Posterior cingulate gyrus (tissue), 11 donors: Measurements from ENCODE around the gene LUM.

Experiments
- DNase-seq, 10 donors: peaks; one replicate each; pipeline versions ENCODE4 v3.0.0 to v3.0.0-alpha.2; 2020 to 2021; ENCODE audit warnings: mixed read lengths in 3 of 10
- intact Hi-C: fragments of 100-400 bp; cut with DNase I; formaldehyde crosslinking; loops from one replicate; pipeline ENCODE4 v1.15.1; 2023

LUM gene, protein sequence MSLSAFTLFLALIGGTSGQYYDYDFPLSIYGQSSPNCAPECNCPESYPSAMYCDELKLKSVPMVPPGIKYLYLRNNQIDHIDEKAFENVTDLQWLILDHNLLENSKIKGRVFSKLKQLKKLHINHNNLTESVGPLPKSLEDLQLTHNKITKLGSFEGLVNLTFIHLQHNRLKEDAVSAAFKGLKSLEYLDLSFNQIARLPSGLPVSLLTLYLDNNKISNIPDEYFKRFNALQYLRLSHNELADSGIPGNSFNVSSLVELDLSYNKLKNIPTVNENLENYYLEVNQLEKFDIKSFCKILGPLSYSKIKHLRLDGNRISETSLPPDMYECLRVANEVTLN

DNA sequence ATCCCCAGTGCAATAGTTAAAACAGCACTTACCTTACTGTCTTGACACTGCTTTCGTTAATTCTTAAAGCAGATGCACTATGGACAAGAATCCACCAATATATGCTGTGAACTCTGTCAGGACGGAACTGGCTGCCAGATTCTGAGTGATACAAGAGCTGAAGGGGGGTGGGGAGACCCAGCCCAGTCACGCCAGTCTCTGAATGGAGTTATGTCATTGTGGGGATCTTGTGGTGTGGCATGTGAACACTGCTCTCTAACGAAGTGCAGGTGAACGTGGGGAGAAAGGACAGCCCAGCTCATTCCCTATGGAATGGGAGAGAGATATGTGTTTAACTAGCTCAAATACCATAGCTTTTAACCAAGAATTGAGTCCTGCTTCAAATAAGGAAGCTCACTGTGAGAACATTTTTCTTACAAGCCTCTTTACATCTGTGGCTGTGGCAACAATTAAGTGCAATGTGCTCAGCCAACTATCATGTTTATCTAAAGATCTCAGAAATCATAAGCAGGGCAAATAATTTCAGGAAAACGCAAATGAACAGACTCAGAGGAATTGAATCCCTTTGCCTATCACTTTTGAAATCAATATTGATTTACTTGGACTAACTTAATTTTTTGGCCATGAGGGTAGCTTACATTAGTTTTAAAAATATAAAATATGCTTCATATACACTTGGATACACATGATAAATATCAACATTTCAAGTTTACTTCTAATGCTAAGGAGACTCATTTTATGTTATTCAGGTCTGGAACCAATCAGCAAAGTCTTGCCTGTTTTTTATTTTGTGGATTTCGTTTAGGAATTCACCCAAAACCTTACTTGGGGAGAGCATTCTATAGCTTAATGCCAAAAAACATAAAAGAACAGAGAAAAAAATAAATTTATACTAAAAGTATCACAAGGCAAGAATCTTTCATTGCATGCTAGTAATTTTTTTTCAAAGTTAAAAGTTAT lies at the start of gene LUM:
Gene LUM (minus strand): TSS at position 129 of the 960 bp plus-strand sequence. CDS start 2,515 bp downstream, outside the sequence.
- intact Hi-C loops, result no loop called here
- DNase-seq, result no peak

DNA sequence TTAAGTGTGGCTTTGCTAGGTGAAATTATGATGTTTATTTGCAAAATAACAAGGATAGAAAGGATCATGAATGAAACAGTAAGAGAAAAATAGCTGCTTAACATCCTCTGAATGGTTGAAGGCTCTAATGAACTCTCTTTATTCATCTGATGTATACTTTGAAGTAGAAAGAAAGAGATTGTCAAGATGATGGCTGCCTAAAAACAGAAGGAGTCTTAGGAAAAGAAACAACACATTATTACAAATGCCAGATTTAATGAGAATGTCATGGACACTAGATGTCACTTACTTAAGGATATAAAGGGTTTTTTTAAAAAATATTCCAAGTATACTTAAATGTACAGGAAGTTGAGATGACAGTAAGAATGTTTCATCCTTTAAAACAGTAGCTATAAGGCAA lies 49.7 kb upstream of the LUM start:
- no peak for DNase-seq

DNA sequence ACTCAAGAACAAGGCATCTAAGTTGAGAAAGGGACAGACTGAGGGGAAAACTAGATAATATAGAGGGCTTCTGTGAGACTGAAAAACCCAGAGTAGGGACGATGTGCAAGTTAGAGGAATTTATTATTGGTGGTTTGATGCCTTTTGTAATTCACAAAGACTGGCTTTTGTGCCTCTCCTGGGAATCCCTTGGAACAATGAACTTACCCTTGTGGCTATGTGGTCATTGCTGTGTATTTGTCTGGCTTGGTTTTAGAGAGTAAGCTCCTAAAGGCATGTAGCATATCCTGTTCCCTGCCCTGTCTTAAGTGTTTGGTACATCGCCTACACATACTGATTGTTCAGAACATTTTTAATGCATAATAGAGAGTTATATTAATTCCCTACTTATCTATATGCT lies 44.7 kb upstream of the LUM start:
- intact Hi-C loops, result no loop called here
- DNase-seq, result no peak

More for the DNA sequence above, 49.7 kb upstream of the LUM start:
- intact Hi-C loops, result no loop called here

DNA sequence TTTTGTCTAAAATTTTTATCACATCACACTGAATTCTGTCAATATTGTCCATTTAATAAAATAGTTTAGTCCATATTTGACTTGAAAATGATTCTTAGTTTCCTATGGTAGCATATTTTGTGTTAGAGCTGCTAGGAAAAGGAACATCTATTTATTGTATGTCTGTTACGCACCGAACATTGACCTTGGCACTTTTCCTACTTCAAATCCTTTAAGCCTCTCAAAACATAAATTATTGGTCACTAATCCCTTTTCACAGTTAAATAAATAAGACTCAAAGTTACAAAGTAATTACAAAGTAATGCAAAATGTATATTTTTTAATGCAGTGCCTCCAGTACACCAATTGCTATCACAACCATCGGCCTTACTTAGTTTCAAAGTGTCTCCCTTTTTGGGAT lies 42.8 kb upstream of the LUM start:
- intact Hi-C loops, result no loop called here
- no peak for DNase-seq

DNA sequence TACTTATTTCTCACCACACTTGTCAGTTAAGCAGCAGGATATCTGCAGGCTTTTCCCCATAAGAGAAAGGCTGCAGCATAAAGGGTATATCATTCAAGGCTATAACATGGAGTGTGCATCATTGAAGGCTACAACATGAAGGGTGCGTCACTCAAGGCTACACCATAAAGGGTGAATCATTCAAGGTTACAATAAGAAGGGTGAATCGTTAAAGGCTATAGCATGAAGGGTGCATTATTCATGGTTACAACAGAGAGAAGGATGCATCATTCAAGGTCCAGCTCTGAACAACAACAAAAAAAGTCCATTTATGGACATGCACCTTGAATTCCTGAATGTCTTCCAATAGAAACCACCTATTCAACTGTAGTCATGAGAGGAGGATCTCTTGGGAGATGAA lies 32.8 kb upstream of the LUM start:
- intact Hi-C loops, result no loop called here

DNA sequence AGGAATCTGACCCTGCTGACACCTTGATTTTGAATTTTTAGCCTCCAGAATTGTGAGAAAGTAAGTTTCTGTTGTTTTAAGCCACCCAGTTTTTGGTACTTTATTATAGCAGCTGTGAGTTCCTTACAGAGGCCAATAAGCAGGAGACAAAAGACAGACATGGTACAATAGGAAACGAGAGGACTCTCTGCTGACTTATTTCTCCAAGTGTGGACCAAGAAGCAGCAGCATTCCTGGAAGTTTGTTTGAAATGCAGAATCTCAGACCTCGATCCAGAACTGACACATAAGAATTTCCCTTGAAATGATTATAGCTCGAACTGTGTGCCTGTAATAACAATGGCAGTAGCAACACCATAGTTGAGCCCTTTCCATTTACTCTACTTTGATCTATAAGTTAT lies 31.9 kb upstream of the LUM start:
- intact Hi-C loops, result no loop called here
- DNase-seq, result no peak

More for the DNA sequence above, 32.8 kb upstream of the LUM start:
- DNase-seq, result no peak

DNA sequence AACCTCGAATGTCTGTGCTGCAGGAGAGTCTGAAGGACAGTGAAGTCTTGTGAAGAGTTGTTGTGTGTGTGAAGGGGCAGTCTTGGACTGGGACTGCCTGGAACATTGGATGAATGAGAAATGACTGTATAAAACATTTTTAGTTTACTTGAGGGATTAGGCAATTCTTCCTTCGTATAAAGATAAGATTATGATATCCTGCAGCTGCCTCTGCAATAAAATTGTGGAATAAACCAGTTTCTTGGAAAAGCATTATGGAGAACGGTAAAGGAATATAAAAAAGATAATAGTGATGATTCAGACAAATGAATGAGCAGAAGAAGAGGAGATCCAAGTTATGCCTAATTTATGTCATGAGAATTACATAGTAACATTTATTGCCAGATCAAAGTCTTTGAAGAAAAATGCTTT lies 30.9 kb upstream of the LUM start:
- DNase-seq, result no peak
- intact Hi-C loops, result no loop called here

DNA sequence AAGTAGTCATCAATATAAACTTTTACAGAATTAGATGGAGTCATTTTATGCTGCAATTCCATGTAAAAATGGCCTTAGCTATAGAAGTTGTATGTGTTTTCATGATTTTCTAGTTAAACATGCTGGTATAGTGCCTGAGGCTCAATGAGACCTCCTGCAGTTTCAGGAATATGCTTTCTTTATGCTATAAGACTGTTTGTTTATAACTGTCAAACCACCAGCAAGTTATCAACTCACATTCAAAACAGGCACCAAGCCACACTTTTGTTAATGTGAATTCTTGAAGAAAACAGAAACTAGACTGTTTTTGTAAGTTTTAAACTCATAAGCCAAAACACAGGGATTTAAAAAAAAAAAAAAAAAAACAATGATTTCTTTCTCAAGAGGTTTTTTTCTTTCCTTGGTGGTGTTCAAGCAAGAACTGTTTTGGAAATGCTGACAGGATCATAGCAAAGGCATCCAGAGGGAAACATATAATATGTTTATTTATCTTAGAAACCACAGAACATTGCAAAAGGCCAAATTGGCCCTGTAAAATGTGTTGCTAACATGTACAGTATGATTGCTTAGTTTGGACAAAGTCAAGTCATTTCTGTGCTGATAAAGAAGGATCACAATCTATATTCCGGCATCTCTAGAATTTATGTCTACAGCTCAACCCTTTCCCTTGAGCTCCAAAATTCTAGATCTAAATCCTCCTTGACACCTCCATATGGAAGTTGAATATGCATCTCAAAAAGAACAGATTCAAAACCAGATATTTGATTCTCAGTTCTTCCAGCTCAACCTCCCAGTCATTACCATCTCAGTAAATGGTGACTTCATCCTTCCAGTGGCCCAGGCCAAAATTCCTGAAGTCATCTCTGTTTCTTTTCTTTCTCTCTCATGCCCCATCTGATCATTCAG lies 29.0 kb upstream of the LUM start:
- intact Hi-C loops, result no loop called here
- no peak for DNase-seq

DNA sequence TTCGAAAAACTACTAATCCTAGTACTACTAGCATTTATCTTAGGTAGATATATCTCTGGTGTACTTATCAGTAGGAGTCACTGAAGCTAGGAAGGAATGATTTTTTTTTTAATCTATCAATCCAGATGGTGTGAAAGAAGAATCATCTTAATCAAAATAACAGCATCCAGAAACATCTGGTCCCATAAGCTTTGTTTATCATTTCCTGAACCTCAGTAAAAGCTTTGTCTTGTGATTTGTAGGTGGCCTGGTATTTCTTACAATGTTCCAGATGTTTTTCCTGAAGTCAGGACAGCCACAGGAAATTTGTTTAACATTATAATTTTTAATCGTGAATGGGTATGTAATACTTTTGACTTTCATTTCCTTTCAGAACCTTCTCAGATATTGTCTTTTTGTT lies 28.0 kb upstream of the LUM start:
- DNase-seq, result no peak
- intact Hi-C loops, result no loop called here

DNA sequence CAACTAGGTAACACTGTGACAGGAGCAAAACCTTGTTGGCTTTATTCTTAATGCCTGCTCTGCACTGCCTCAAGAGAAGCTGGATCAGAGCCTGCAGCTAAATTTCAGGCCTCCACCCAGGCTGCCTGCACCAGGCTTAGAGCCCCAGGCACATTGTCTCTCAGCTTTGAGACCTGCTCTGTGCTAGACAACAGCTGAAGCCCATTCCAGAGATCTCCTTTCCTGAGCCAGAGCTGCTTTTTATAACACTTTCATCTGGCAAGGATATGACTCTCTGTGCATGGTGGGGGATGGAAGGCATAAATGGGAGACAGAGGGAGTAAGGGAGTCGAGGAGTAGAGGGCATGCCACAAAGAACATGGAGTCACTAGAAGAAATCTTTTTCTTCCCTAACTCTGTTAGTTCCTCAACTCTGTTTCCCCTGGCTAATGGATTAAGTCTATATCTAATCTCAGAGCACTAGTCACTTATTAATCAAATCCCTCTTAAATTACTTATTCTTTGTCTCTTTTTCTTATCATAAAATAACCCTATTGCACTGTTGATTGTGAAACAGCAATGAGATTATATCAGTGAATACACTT lies 27.1 kb upstream of the LUM start:
- no peak for DNase-seq
- intact Hi-C loops, result no loop called here

DNA sequence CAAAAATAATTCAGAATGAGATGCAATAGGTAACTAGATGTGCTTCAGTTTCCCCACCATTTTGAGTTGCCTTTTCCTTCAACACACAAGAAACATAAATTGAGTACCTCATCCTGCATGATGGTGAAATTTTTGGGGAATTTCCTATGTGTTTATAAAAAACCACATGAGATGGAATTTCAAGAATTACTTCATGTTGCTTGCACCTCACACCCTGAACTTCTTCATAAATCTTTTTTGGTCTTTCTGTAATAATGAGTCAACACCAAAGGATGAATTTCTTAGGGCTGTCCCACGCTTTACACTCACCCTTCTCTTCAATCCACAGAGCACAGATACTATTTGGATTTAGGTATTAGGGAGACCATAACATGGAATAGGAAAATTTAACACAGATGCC lies 22.6 kb upstream of the LUM start:
- DNase-seq, result no peak
- intact Hi-C loops, result no loop called here

DNA sequence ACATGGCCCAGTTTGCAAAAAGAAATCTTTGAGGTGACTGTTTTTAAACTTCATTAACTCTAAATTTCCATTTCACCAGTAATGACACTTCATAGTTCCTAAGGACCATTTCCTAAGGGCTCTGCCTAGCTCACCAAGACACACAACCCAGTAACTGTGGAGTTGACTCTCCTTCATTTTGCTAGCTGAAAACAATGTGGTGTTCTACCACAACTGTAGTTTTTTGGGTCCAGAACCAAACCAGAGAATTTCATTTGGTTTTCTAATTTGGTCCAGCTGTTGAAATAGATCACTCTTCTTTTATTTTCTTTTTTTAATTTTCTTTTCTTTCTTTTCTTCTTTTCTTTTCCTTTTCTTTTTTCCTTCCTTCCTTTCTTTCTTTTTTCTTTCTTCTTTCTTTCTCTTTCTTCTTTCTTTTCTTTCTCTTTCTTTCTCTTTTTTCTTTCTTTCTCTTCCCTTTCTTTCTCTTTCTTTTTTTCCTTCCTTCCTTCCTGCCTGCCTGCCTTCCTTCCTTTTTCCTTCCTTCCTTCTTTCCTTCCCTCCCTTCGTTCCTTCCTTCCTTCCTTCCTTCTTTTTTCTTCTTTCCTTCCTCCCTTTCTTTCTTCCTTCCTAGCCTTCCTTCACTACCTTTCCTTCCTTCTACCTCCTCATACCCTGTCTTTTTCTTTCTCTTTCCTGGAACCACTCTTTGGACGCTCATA lies 18.5 kb upstream of the LUM start:
- intact Hi-C loops, result no loop called here
- no peak for DNase-seq

DNA sequence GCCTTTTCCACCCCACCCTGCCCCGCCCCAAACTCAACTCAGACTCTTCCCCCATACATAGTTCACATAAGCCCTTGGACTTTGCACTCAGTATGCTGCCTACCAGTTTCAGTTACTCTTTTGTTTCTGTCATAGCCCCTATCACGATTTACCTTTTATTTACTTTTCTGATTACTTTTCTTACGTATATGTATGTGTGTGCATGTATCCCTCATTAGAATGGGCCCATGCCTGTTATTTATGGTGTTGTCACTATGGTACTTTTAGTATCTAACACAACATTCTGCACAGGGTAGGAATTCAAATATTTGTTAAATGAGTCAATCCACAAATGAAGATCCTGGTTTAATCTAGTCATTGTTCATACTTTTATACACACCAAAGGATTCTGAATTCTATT lies 16.5 kb upstream of the LUM start:
- DNase-seq, result no peak
- intact Hi-C loops, result no loop called here

DNA sequence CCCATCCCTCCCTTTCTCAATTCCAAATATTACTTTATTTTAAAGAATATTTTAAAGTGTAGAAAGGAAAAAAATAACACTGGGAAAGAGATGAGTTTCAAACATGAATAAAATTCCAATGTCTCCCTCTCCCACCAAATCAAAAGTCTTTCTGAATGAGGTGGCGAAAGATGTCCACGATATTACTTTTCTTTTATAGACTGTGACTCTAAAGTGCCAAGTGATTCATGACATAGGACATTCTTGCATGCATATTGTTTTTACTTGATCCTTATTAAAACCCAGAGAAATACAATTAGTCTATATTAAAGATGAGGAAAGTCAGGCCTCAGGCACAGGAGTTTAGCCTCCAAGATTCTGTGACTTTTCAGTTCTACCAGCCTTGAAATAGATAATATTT lies 16.0 kb upstream of the LUM start:
- intact Hi-C loops, result no loop called here
- no peak for DNase-seq

DNA sequence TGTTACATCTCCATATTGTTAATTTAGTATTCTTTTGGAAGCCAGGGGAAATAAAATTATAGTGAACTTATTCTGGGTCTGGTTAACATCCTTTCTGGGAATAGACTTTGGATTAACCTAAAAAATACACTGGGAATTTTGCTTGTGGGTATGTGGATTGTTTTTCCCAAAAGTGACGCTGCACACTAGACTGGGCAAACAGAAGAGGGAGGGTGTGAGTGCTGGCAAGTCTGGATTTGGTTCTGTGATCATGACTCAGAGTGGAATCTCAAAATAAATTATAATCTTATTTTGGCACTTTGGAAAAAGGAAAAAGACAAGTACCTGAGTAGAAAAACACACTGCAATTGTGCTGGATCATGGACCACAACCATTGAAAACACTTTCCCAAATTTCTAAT lies 15.2 kb upstream of the LUM start:
- DNase-seq, result peak in 1 of 10 donors; percentile 80
- intact Hi-C loops, result no loop called here

DNA sequence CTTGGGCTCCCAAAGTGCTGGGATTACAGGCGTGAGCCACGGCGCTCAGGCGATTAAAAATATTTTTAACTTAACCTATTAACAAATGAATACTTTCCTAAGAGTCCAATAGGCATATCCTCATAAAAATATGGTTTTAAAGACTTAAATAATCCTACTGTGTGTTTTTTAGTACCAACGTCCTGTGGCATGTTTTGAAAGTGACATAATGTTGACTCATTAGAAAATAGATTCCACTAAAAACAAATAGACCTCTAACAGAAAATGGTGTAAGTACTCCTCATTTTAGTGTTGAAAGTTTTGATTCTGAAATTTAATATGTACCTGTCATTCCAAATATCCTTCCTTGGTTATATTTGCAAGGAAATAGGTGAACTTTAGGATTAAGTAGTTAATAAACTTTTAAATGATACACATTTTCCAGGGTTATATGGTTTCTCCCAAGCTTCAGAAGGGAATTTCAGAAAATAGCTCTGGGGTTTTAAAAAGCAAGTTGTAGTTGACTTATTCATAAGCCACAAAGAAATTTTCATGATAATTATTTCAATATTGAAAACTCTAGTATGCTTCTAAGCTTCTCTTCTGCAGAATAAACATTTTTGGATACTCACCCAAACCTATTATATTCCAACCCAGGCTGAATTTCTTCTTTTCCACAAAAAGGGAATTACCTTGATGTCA lies 12.1 kb upstream of the LUM start:
- DNase-seq, result no peak
- intact Hi-C loops, result no loop called here

DNA sequence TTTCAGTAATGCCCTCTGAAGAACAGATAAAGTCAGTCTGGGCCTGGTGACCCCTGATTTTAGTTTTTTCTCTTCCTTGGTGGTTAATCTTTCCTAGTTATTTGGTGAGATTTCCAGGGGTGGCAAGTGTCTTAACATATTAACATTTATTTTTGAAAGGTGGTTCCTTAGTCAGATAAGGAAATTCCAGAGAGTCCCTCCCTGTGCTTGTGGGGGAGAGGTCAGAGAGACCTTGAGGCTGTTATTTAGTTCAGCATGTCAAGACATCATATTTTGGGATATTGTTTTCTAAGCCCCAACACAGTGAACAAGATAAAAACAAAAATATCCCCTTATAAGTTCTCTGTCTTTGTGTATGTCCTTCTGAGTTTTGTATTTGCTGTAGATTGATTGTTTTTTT lies 9.5 kb upstream of the LUM start:
- no peak for DNase-seq
- intact Hi-C loops, result no loop called here

DNA sequence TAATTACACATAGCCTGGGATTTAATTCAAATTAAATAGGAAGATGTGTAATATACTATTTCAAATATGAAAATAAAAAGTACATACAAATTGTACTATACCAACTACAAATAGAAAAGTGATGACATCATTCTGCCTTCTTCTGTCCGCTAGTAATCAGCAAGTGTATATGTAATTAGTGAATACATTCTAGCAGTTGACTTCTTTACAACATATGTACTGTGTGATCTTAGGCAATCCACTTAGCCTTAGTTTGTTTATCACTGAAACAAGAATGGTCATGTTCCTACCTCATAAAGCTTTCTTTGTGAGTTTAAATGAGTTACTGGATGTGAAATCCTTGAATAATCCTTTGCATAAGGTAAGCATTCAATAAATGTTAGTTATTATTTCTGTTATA lies 7.8 kb upstream of the LUM start:
- intact Hi-C loops, result no loop called here
- no peak for DNase-seq

DNA sequence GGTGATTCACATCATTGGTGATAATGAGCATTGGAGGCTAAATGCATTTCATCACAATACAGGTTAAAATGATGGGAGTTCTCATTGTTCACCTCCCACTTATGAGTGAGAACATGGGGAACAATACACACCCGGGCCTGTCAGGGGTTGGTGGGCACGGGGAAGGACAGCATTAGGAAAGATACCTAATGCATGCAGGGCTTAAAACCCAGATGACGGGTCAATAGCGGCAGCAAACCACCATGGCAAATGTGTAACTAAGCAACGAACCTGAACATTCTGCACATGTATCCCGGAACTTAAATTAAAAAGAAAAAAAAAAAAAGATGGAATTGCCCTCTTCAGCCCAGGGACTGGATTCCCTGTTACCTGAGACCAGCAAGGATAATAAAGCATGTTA lies 2.3 kb upstream of the LUM start:
- intact Hi-C loops, result no loop called here
- DNase-seq, result no peak
